ENCODE data around the gene MOV10.

- TF ChIP-seq, protein P1, sequence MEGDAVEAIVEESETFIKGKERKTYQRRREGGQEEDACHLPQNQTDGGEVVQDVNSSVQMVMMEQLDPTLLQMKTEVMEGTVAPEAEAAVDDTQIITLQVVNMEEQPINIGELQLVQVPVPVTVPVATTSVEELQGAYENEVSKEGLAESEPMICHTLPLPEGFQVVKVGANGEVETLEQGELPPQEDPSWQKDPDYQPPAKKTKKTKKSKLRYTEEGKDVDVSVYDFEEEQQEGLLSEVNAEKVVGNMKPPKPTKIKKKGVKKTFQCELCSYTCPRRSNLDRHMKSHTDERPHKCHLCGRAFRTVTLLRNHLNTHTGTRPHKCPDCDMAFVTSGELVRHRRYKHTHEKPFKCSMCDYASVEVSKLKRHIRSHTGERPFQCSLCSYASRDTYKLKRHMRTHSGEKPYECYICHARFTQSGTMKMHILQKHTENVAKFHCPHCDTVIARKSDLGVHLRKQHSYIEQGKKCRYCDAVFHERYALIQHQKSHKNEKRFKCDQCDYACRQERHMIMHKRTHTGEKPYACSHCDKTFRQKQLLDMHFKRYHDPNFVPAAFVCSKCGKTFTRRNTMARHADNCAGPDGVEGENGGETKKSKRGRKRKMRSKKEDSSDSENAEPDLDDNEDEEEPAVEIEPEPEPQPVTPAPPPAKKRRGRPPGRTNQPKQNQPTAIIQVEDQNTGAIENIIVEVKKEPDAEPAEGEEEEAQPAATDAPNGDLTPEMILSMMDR (IDR thresholded peaks at IDR 0.05) = no peak
- no peak for TF ChIP-seq EZH2 (IDR thresholded peaks at IDR 0.05)
Measured at GRCh38 chr1:112686835-112687234, 12.4 kb downstream of the MOV10 start.
